Hematopoietic multipotent progenitor cell treated with erythropoietin and hydrocortisone succinate and interleukin-3 and kit ligand, for 15 days (in vitro differentiated cells): ENCODE measurements around the gene PER1.
"Not testable (repeated sequence)": the region's sequence is repeated elsewhere in the genome, so short reads cannot be mapped to it uniquely, and the experiment has no call there.

Experiments used
- DNase-seq: peaks from one replicate; pipeline ENCODE4 v3.0.0-alpha.2; 2015; ENCODE audit warnings: low spot score

Gene PER1

DNA sequence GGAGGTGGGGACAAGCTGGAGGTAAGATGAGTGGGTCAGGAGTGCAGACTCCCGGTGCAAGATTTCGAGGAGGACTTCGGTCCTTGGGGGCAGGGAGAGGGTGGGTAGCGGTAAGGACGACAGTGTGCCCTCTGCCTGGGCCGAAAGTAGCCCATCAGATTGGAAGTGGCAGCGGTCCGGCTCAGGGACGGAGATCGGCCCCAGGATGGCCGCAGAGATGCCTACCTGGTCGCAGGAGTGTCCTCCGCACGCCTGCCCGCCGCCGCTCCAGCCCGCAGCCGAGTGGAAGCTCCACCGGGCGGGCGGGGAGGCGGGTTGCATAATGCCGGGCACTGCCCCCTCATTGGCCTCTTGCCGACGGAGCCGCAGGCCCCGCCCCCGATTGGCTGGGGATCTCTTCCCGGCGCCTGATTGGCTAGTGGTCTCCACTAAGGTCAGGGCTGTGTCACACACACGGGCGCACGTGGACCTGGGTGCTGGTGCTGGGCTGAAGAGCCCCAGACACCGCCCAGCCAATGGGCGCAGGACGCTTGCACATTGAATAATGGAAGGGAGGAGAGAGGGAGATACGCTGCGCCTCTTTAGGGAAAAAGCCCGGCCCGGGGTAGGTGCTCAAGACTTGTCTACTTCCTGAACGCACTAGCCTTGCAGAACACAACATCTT is at the start of gene PER1:
Gene PER1, minus strand, starts transcription at position 293 of the 664 bp plus-strand sequence. CDS start 1,698 bp downstream, outside the sequence.
- peak; percentile 92 for DNase-seq

DNA sequence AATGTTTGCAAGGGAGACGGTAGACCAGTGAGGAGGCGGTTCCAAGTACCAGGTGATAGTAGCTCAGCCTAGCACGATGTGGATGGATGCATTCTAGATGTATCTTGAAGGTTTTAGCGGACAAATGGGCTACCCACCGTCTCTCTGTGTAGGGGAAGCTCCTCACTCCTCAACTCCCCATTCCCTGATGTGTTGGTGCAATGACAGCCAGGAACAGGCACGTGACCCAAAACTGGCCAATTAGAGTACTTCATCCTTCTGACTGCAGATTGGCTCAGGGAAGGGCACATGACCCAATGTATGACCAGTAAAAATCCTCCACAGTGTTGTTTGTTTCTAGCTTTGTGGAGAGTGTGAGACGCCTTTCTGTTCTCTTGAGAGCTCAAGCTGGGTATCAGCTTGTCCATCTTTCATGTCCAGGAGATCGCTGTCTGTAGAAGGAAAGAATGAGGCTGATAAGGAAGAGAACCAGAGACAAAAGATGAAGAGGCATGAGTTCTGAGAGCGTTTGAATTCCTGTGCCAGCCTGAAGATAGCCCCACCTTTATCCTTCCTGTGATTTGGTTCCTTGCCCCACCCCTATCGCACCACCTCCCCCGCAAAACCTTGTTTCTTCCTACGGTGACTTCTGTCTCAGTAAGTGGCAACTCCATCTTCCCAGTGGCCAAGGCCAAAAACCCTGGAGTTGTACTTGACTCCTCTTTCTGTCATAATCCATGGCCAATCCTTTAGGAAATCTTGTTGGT is 40.0 kb upstream of the PER1 start:
- DNase-seq, result peak; percentile 90

DNA sequence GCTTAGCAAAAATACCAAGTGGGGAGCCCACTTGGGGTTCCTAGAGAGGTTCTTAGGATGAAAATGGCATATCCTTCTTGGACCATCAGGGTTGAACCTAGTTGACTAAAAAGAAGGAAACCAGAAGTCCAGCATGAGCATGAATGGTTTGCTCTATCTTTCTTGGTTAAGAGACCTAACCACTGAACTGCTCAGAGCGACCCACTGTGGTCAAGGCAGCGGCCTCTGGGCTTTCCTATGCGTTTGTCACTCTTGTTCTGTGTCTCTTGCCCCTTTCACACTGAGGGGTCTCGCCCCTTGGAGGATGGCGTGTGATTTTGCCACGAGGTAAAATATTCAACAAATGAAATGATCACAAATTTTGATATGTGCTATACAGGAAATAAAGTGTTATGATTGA is 38.3 kb upstream of the PER1 start:
- DNase-seq, result no peak

GRCh38 chr17:8189711-8190477 is 37.7 kb upstream of the PER1 start, which contains the start of gene BORCS6:
Gene BORCS6, minus strand, starts transcription at chr17:8190180. Its CDS starts 40 bp downstream, at chr17:8190140.
- peak; percentile 98 for DNase-seq

DNA sequence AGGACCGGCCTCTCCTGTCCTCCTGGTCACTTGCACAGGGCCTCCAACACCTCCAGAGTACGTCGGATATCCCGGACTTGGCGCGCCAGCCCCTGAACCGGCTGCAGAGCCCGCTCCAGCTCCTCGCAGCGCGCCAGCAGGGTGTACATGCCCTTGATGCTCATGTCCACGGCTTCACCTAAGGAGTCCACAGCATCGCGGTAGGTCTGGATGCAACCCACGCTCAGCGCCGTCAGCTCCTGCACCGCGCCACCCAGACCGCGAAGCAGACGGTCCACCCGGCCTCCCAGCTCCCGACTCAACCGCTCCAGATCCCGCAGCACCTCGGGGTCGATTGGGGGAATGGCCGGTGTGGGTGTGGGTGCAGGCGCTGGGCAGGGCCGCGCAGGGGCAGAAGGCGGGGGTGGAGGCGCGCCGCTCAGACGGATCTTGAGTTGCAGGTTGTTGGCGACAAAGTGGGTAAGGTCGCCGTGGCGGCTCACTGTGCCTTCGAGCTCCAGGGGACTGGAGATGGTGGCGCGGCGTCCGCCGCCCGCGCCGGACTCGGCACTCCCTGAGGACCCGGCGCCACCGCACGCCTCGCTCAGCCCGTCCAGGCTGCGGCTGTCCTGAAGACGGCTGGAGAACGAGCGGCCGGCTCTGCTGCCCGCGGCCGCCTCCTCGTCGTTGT is 37.0 kb upstream of the PER1 start:
- peak; percentile 18 for DNase-seq

DNA sequence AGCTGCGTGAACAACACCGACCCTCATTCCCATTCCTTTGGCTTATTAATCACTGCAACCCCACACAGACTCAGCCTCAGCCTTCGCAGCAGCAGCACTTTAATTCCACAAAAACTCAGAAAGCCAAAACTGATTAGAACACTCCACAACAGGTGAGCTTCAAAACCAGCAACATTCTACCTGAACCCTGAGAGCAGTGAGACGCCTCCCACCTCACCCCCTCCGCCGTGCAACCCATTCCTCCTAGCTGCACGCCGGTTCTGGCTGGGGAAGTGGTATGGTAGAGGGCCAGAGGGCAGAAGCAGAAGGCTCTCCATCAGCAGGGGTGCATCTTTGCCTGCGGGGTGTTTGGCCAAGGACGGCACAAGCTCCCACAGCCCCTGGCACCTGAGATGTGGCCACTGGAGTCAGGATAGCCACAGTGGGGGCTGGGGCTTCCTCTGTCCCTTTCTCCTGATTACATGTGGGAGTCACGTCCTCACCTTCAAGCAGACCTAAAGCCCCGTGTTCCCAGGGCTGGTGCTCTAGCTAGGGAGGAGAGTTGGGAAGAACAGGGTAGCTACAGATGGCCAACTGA is 36.1 kb upstream of the PER1 start:
- no peak for DNase-seq

DNA sequence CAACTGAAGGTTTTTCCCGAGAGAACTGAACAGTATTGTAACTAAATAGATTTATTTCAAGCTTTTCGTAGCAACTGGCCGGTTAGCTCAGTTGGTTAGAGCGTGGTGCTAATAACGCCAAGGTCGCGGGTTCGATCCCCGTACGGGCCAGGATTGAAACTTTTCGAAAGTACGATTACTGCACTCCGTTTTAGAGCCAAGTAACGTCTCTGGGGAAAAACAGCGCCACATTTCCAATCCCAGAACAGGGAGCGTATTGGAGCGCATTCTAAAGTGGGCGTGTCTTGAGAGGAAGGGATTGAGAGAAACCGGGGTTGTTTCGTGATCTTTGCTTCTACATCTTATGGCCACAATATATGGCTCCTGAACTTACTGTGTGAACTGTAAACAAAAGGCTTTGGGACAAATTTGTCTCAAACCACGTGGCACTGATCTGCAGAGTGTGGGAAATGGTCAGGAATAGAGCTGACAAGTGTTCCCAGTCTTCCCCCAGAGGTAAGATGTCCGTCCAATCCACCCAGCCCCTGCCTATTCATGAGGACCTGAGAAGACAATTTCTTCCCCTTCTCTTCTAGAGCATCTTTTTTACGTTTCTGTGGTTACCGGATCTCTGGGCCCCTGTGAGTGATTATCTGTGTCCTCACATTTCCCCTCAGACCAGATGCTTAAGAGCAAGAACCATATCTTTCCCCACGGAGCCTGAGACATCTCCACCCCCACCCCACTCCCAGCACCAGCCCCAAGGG is 35.5 kb upstream of the PER1 start:
- peak; percentile 96 for DNase-seq

GRCh38 chr17:8186787-8187516 is 34.7 kb upstream of the PER1 start:
- DNase-seq, result peak; percentile 87

GRCh38 chr17:8186446-8186786 is 34.2 kb upstream of the PER1 start:
- DNase-seq, result no peak

DNA sequence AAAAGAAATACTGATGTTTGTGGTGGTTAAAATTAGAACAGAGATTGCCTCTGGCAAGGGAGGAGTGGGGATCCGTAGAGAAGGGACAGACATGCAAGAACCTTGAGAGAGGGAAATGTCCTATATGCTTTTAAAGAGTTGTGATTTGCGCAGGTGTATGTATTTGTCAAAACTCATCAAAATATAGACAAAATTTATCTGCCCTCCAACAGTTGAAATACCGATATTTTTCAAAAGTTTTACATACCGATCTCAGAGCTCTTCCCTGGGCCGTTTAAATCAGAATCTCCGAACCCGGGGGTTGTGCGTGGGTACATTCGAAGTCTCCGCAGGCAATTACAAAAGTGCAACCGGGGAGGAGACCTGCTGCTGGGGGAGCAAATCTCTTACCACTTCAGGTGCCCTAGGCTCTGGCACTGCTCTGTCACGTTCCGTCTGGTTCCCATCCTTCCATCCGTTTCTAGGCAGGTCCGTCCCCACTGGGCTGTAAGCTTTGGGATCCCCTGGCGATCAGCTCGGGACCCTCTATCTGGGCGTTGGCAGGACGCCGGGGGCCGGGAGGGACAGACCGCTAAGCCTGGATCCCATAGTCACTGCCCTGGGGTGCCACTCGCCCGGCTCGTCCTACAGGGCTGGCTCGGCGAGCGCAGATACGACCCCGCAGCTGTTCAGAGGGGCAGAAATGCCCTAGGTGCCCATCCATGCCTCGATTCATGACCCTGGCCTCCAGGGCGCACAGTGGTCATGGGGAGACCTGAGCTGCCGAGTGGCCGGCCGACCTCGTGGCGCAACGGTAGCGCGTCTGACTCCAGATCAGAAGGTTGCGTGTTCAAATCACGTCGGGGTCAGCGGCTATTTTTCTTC is 33.6 kb upstream of the PER1 start:
- peak; percentile 79 for DNase-seq

DNA sequence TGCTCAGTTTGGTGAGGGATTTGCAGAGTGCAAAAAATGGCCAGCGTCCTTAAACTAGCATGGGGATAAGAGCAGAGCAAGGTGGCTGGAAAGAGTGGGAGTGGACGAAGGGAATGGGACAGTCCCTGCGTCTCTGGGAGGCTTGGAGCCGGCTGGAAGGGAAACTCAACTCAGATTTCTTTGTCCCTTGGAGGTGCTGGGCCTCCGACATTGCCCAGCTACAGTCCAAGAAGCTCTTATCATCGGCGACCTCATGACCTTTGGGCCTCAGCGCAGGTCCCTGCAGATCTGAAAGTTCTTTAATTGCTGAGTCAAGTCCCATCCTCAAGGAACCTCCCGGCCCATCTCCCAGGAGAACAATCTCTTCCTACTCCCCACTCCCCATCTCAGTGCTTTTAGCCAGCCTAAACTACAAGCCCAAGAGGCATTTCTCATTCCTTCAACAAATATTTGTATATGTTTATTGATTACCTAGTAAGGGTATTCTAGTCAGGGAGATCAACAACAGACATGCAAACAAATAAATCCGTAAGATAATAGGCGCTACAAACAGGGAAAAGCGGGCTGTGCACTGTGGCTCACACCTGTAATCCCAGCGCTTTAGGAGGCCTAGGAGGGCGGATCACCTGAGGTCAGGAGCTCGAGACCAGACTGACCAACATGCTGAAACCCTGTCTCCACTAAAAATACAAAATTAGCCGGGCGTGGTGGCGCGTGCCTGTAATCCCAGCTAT is 25.0 kb upstream of the PER1 start:
- no peak for DNase-seq

- peak; percentile 91 for DNase-seq
Measured at GRCh38 chr17:8176197-8176940, 24.2 kb upstream of the PER1 start, which contains the start of gene TMEM107. Gene TMEM107, minus strand, starts transcription at chr17:8176380. Its CDS starts 94 bp downstream, at chr17:8176286.

- DNase-seq, result no peak
Measured at GRCh38 chr17:8175795-8176196, 23.6 kb upstream of the PER1 start.

DNA sequence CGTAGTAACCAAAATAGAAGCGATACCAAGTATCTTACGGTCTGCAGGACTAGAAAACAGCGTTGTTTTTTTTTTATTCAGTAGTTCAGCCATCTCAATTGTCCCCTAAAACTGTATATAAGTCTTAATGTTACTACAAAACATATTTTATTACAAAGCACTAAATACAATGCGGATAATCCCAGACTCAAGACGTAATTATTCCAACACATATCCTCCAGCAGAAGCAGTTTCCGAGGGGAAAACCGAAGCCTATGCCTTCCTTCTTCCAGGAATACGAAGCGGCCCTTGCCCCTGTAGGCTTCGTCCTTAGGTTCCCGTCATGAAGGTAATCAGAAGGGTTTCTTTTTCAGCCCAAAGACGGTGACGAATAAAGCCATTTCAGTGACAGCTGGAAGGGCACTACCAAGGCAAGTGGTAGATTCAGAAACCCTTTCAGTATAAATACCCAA is 21.7 kb upstream of the PER1 start:
- no peak for DNase-seq

DNA sequence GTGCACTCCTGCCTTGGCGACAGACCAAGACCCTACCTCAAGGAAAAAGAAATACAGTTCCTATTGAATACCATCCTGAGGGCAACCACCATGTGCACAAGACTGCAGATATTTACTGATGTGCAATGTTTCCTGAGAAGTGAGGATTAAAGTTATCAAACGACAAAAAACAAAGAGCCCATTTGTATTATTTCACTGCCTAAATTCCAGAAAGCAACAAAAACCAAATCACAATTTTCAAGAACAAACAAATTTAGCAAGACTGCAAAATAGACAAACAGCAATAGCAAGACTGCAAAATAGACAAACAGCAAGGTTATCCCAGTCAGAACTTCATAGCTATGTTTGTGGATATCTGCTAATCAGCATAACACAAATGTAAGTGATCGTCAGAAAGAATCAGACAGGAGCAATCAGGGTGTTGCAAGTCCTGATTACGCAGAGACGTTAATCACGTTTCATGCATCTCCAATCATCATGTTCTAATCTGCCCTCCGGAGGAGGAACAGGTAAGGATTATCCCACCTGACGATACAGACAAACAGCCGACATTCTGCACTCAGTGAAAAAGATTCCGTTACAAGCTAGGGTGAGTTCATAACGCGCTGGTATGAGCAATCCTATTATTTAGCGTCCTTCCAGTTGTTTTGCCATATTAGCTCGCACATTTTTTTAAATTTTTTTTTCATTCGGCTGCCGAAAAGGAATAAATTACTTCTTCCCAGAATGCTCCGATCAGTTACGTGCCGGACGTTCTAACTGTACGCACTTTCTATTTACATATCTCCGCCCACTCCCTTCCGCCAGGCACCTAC is 21.1 kb upstream of the PER1 start:
- DNase-seq, result peak; percentile 91

DNA sequence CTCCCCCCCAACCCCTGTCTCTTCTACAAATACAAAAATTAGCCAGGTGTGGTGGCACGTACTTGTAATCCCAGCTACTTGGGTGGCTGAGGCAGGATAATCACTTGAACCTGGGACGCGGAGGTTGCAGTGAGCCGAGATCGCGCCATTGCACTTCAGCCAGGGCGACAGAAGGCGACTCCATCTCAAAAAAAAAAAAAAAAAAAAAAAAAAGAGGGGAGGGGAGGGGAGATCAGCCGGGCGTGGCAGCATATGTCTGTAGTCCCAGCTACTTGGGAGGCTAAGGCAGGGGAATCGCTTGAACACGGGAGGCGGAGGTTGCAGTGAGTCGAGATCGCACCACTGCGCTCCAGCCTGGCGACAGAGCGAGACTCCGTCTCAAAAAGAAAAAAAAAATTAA is 18.0 kb upstream of the PER1 start:
- not testable (repeated sequence) for DNase-seq

GRCh38 chr17:8167526-8167925 is 15.3 kb upstream of the PER1 start:
- DNase-seq, result no peak
